GM12878 (cell line): ENCODE data around the gene GXYLT1. TPM values are rescaled to one million over a fixed set of nuclear protein-coding genes. Genes with fewer than 3 reads are reported as not detected.

ENCODE experiments used
- ATAC-seq: fragments of 200-7000 bp; cut with Tn5 transposase; 3 replicates; pipeline ENCODE4 v1.9.1; 2020; ENCODE audit warnings: mild to moderate bottlenecking, moderate library complexity
- BruUV-seq: library from RNA; stranded (reverse); fragments of 400-500 nt; replicated peaks from 2 replicates; lab custom pipeline; 2021; lab: Mats Ljungman, UMichigan
- CTCF ChIA-PET: fragments of 300-600 bp; sonication (Branson Sonifier 250); formaldehyde crosslinking; extraction: SDS; loops from one replicate; lab custom pipeline; 2021; ENCODE audit warnings: inconsistent platforms; lab: Yijun Ruan, JAX
- POLR2A ChIA-PET: fragments of 350-600 bp; formaldehyde crosslinking; extraction: SDS; loops from one replicate; lab custom pipeline; 2021; ENCODE audit warnings: inconsistent platforms; lab: Charles Lee
- RAD21 ChIA-PET: fragments of 300-600 bp; sonication (Branson Sonifier 250); formaldehyde crosslinking; loops from one replicate; lab custom pipeline; 2023; ENCODE audit warnings: antibody characterized with exemption; ENCODE audit not compliant: unreplicated experiment; lab: Charles Lee
- SMC1A ChIA-PET: fragments of 300-600 bp; sonication (Branson Sonifier 250); formaldehyde crosslinking; loops from one replicate; lab custom pipeline; 2023; ENCODE audit not compliant: unreplicated experiment, uncharacterized antibody; lab: Charles Lee
- DNase-seq: peaks from one replicate; pipeline ENCODE4 v3.0.0-alpha.2; 2011; ENCODE audit warnings: low read depth, low spot score
- FAIRE-seq: peaks from 3 replicates; lab custom pipeline; 2011; peaks lifted over from hg19 to GRCh38; lab: Jason Lieb, UNC
- H2AFZ ChIP-seq: 2 replicates; pipeline ENCODE4 v1.6.0; 2011; ENCODE audit warnings: low read depth, low read length, control low read depth; ENCODE audit not compliant: control insufficient read depth
- H3K27ac ChIP-seq: 2 replicates; pipeline ENCODE4 v1.5.1; 2011; ENCODE audit warnings: control low read depth; ENCODE audit not compliant: control insufficient read depth, insufficient read depth
- H3K27me3 ChIP-seq, 2 experiments: replicated peaks in 1 of 2; 2 replicates each; pipeline versions ENCODE4 v1.6.0 to v1.6.1; 2011; ENCODE audit warnings: low read length in 1 of 2; ENCODE audit not compliant: control insufficient read depth in 2 of 2, insufficient read depth in 2 of 2
- H3K36me3 ChIP-seq, 2 experiments: 2 replicates each; pipeline ENCODE4 v1.5.1; 2011; ENCODE audit warnings: low read length in 1 of 2; ENCODE audit not compliant: control insufficient read depth in 2 of 2, insufficient read depth in 2 of 2
- H3K4me1 ChIP-seq: 2 replicates; pipeline ENCODE4 v1.6.1; 2011; ENCODE audit warnings: mild to moderate bottlenecking, low read length, moderate library complexity, mixed read lengths; ENCODE audit not compliant: control insufficient read depth, insufficient read depth
- H3K4me2 ChIP-seq: 2 replicates; pipeline ENCODE4 v1.6.0; 2011; ENCODE audit warnings: control low read depth; ENCODE audit not compliant: control insufficient read depth, insufficient read depth
- H3K4me3 ChIP-seq: fragments of 200-600 bp; sonication (generic); 2 replicates; pipeline ENCODE4 v1.5.1; 2016
- H3K79me2 ChIP-seq: 2 replicates; pipeline ENCODE4 v1.6.0; 2011; ENCODE audit warnings: low read length; ENCODE audit not compliant: control insufficient read depth, insufficient read depth
- H3K9ac ChIP-seq: 2 replicates; pipeline ENCODE4 v1.8.0; 2011; ENCODE audit warnings: low read length, control low read depth, mixed read lengths; ENCODE audit not compliant: control insufficient read depth, insufficient read depth
- H3K9me3 ChIP-seq: replicated peaks from 3 replicates; pipeline ENCODE4 v1.5.1; 2011; ENCODE audit warnings: mild to moderate bottlenecking, low read length; ENCODE audit not compliant: control insufficient read depth, insufficient read depth
- H4K20me1 ChIP-seq: 2 replicates; pipeline ENCODE4 v1.6.0; 2011; ENCODE audit not compliant: control insufficient read depth, insufficient read depth
- CHD2 ChIP-seq: IDR thresholded peaks from 2 replicates; pipeline ENCODE4 v1.6.1; 2011; ENCODE audit warnings: low read depth, low read length, improper control_type of control experiment, borderline replicate concordance
- FOXK2 ChIP-seq: fragments of 450-650 bp; IDR thresholded peaks from 2 replicates; pipeline ENCODE4 v1.6.1; 2017; ENCODE audit warnings: mild to moderate bottlenecking, moderate library complexity
- IKZF1 ChIP-seq: fragments of 450-650 bp; conservative IDR thresholded peaks from 2 replicates; pipeline ENCODE4 v1.6.1; 2017; ENCODE audit warnings: antibody characterized with exemption, mild to moderate bottlenecking
- JUND ChIP-seq: IDR thresholded peaks from 2 replicates; pipeline ENCODE4 v1.6.1; 2012; ENCODE audit warnings: low read depth, mild to moderate bottlenecking, low read length, improper control_type of control experiment, moderate library complexity
- MEF2A ChIP-seq: IDR thresholded peaks from 2 replicates; pipeline ENCODE4 v1.6.1; 2011; ENCODE audit warnings: low read depth, mild to moderate bottlenecking, low read length, moderate library complexity; ENCODE audit not compliant: insufficient read depth
- MEF2B ChIP-seq: fragments of 450-650 bp; IDR thresholded peaks from 2 replicates; pipeline ENCODE4 v1.6.1; 2018; ENCODE audit warnings: mild to moderate bottlenecking, moderate library complexity; ENCODE audit not compliant: partially characterized antibody, poor library complexity, severe bottlenecking
- POLR2A ChIP-seq: IDR thresholded peaks from 2 replicates; pipeline ENCODE4 v1.6.1; 2011; ENCODE audit warnings: low read depth, mild to moderate bottlenecking, low read length
- RAD51 ChIP-seq: fragments of 450-650 bp; IDR thresholded peaks from 2 replicates; pipeline ENCODE4 v1.6.1; 2016; ENCODE audit warnings: moderate library complexity, mild to moderate bottlenecking, inconsistent platforms
- RBBP5 ChIP-seq: fragments of 200-600 bp; sonication (generic); conservative IDR thresholded peaks from 2 replicates; pipeline ENCODE4 v1.6.1; 2016
- RELB ChIP-seq: fragments of 450-650 bp; IDR thresholded peaks from 2 replicates; pipeline ENCODE4 v1.6.1; 2017; ENCODE audit warnings: low read depth, mild to moderate bottlenecking, moderate library complexity
- REST ChIP-seq: IDR thresholded peaks from 2 replicates; pipeline ENCODE4 v1.6.1; 2012; ENCODE audit warnings: mild to moderate bottlenecking, low read depth, low read length
- SMAD1 ChIP-seq: fragments of 450-650 bp; IDR thresholded peaks from 2 replicates; pipeline ENCODE4 v1.6.1; 2018; ENCODE audit warnings: mild to moderate bottlenecking, low read depth; ENCODE audit not compliant: partially characterized antibody
- TBL1XR1 ChIP-seq: IDR thresholded peaks from 2 replicates; pipeline ENCODE4 v1.6.1; 2012; ENCODE audit warnings: low read depth, low read length, improper control_type of control experiment
- USF2 ChIP-seq: IDR thresholded peaks from 2 replicates; pipeline ENCODE4 v1.6.1; 2011; ENCODE audit warnings: low read depth, low read length, improper control_type of control experiment, borderline replicate concordance
- ZNF274 ChIP-seq: IDR thresholded peaks from one replicate; pipeline ENCODE4 v1.8.0; 2011; ENCODE audit not compliant: insufficient read length, insufficient read depth
- WGBS: methylation state at CpG from one replicate; pipeline ENCODE4 v1.1.6; 2016; ENCODE audit warnings: low lambda C conversion rate; ENCODE audit not compliant: insufficient replicate concordance, insufficient coverage; ENCODE audit errors: missing lambda C conversion rate; 5-methylcytosine and 5-hydroxymethylcytosine counted together
- in situ Hi-C: fragments of 300-500 bp; cut with MboI; formaldehyde crosslinking; loops from 9 replicates; pipeline ENCODE4 v1.14.3; 2018; ENCODE audit warnings: mixed read lengths
- intact Hi-C: fragments of 100-400 bp; cut with micrococcal nuclease; formaldehyde crosslinking; loops from one replicate; pipeline ENCODE4 v1.14.2; 2022; ENCODE audit not compliant: unreplicated experiment
- polyA plus RNA-seq, 11 experiments: library from polyadenylated mRNA; depleted of rRNA in 4 of 11; unstranded in 6 of 11; stranded (reverse) in 5 of 11; fragments of >200 nt; fragmentation: Nextera tagmentation in 4 of 11; fragmentation: Illumina TruSeq in 1 of 11; extraction: Ambion mirVana in 4 of 11; extraction: Trizol in 1 of 11; gene quantifications; 1 replicate in 1 of 11; 2 replicates in 10 of 11; pipeline versions ENCODE4 v1.2.1 to v1.2.3, GENCODE V29; 2011 to 2016; ENCODE audit warnings: inconsistent platforms in 2 of 11, missing spikeins in 2 of 11, low read depth in 1 of 11
- total RNA-seq, 4 experiments: library from RNA; depleted of rRNA in 3 of 4; stranded (reverse); fragments of >200 nt in 3 of 4; fragmentation: Illumina TruSeq in 1 of 4; extraction: Trizol in 1 of 4; gene quantifications; 2 replicates each; pipeline versions ENCODE4 v1.2.1 to v1.2.3, GENCODE V29; 2013 to 2021
- TF ChIP-seq, protein P1 (sequence below): IDR thresholded peaks from 2 replicates; pipeline ENCODE4 v1.6.1; 2011; ENCODE audit warnings: mild to moderate bottlenecking, low read depth, low read length, moderate library complexity; ENCODE audit not compliant: insufficient replicate concordance

GXYLT1 gene
- total and polyA plus RNA-seq, 10 of the 15 experiments (the other 5 are each of a cell fraction or from before 2014, with no cell fraction given): 2.3 to 14.9 (median 8.9) TPM

- TF ChIP-seq RELB (no peak), FOXK2 (no peak), POLR2A (no peak), RBBP5 (no peak)
Measured at GRCh38 chr12:42182394-42182793, 37.7 kb upstream of the GXYLT1 start (continued).

DNA sequence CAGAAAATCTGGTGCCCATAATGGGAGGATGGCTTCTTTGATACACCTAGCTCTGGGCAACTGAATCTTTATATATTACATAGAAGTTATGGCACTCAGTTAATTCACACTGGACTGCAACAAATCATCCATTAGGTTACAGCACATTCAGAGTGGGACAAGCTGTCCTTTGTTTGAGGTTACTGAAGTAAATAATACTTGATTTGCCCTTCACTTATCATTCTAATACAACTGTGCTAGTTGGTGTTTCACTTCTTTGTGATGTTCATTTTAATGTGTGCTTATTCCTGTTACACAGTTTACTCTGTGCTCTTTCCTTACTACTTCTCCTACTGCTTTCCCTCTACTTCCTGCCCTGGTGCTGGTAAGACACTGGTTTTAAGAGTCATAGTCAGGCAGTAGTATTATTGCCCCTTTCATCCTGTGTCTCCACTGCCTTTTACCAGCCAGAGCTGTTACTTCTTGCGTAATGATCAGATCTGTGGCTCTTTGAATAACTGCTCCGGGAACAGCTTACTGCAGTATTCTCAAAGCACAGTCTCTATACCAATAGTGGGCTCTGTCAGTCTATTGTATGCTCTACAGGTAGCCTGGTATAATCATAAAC lies 36.4 kb upstream of the GXYLT1 start:
- DNase-seq (no peak), ATAC-seq (no peak), FAIRE-seq (no peak)
- ChIA-PET CTCF (no interaction called here), RAD21 (no interaction called here), POLR2A (interaction anchor here (0.6 kb wide), 1 partner anchor 167 kb away, joined by 5 read pairs; no protein-coding TSS in a partner anchor), SMC1A (interaction anchor here (2.2 to 2.5 kb wide), 2 partner anchors 13 to 36 kb away, joined by 7 to 9 read pairs; partner anchors contain the start of gene GXYLT1)
- no peak overlapping the region for H2AFZ ChIP-seq
- no peaks in the 10 kb centered on the region for H3K79me2 ChIP-seq
- no TSS peak for BruUV-seq
- H3K36me3 ChIP-seq: peaks cover 0 to 19% of the 10 kb centered on the region in 2 experiments; a peak in 3 of 4 replicates
- no peaks in the 10 kb centered on the region for H3K4me1 ChIP-seq
- H3K9ac ChIP-seq: no peak overlapping the region
- no peak overlapping the region for H3K27ac ChIP-seq
- in situ Hi-C loops (no loop called here), intact Hi-C loops (no loop called here)
- H3K27me3 ChIP-seq: no peaks in the 10 kb centered on the region
- H3K4me2 ChIP-seq: no peak overlapping the region
- no peaks in the 10 kb centered on the region; the same call in 2 of the 3 replicates for H3K9me3 ChIP-seq
- 98% methylated on average over 2 of the region's 2 CpGs for WGBS
- no peak overlapping the region for H3K4me3 ChIP-seq
- H4K20me1 ChIP-seq: no peaks in the 10 kb centered on the region
- TF ChIP-seq REST (no peak), RAD51 (no peak), TBL1XR1 (no peak), ZNF274 (no peak), MEF2A (no peak), SMAD1 (no peak), MEF2B (no peak), POLR2A (no peak), CHD2 (no peak), JUND (no peak), IKZF1 (no peak), USF2 (no peak)
- TF ChIP-seq, protein P1, sequence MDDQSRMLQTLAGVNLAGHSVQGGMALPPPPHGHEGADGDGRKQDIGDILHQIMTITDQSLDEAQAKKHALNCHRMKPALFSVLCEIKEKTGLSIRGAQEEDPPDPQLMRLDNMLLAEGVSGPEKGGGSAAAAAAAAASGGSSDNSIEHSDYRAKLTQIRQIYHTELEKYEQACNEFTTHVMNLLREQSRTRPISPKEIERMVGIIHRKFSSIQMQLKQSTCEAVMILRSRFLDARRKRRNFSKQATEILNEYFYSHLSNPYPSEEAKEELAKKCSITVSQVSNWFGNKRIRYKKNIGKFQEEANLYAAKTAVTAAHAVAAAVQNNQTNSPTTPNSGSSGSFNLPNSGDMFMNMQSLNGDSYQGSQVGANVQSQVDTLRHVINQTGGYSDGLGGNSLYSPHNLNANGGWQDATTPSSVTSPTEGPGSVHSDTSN: no peak
